Cardiac fibroblast (primary cell): Measurements from ENCODE around the gene MBOAT2.

Source experiments
- DNase-seq, 2 donors: peaks; one replicate each; pipeline versions ENCODE4 v3.0.0 to v3.0.0-alpha.2; 2010; ENCODE audit warnings: low read depth in 2 of 2
- H3K4me3 ChIP-seq, 2 donors: replicated peaks in 1 of 2; 1 replicate in 1 of 2; 2 replicates in 1 of 2; pipeline ENCODE4 v1.5.1; 2011; ENCODE audit warnings: low read depth in 2 of 2, low read length in 2 of 2, mild to moderate bottlenecking in 2 of 2, moderate library complexity in 1 of 2
- CTCF ChIP-seq: IDR thresholded peaks from one replicate; pipeline ENCODE4 v1.5.1; 2011; ENCODE audit warnings: low read depth, mild to moderate bottlenecking, low read length, inconsistent platforms

Gene MBOAT2

GRCh38 chr2:8831516-8831915 is 172.0 kb downstream of the MBOAT2 start:
- H3K4me3 ChIP-seq = no peak overlapping the region
- no peak for TF ChIP-seq CTCF
- DNase-seq = no peak

GRCh38 chr2:8827729-8828128 is 175.8 kb downstream of the MBOAT2 start:
- TF ChIP-seq CTCF = no peak
- no peak for DNase-seq
- no peak overlapping the region for H3K4me3 ChIP-seq

- peak; percentile 10 to 27 for DNase-seq
- H3K4me3 ChIP-seq = no peak overlapping the region
- no peak for TF ChIP-seq CTCF
These were observed 181.3 kb downstream of the MBOAT2 start for GRCh38 chr2:8822218-8822617.

GRCh38 chr2:8821276-8822217 is 181.9 kb downstream of the MBOAT2 start:
- TF ChIP-seq CTCF = no peak
- DNase-seq = peak; percentile 71 to 80

GRCh38 chr2:8819948-8820347 is 183.5 kb downstream of the MBOAT2 start:
- no peak for DNase-seq
- no peak overlapping the region for H3K4me3 ChIP-seq
- TF ChIP-seq CTCF = no peak

More at GRCh38 chr2:8821276-8822217, 181.9 kb downstream of the MBOAT2 start:
- H3K4me3 ChIP-seq = no peak overlapping the region

- no peak overlapping the region for H3K4me3 ChIP-seq
- DNase-seq = peak in 1 of 2 donors; percentile 59
- no peak for TF ChIP-seq CTCF
These were observed 184.3 kb downstream of the MBOAT2 start for GRCh38 chr2:8819194-8819593.

- no peak for TF ChIP-seq CTCF
- H3K4me3 ChIP-seq = no peak overlapping the region
- DNase-seq = no peak
These were observed 186.3 kb downstream of the MBOAT2 start for GRCh38 chr2:8817221-8817620.
